Panc1 (cell line): ENCODE measurements around the gene AAK1. TPM values are rescaled to one million over a fixed set of nuclear protein-coding genes. Genes with fewer than 3 reads are reported as not detected.

ENCODE experiments used
- ATAC-seq: fragments of 200-7000 bp; cut with Tn5 transposase; 2 replicates; pipeline ENCODE4 v1.9.1; 2020; ENCODE audit warnings: mild to moderate bottlenecking, moderate library complexity
- BruUV-seq: library from RNA; stranded (reverse); fragments of 400-500 nt; replicated peaks from 2 replicates; lab custom pipeline; 2021; lab: Mats Ljungman, UMichigan
- CTCF ChIA-PET: fragments of 300-600 bp; sonication (Branson Sonifier 250); formaldehyde crosslinking; loops from one replicate; lab custom pipeline; 2022; ENCODE audit warnings: antibody characterized with exemption; lab: Charles Lee
- POLR2A ChIA-PET: fragments of 300-600 bp; sonication (Branson Sonifier 250); formaldehyde crosslinking; loops from one replicate; lab custom pipeline; 2022; ENCODE audit warnings: antibody characterized with exemption; lab: Charles Lee
- DNase-seq: peaks from one replicate; pipeline ENCODE4 v3.0.0-alpha.2; 2010; ENCODE audit warnings: low read depth, low spot score
- H3K27ac ChIP-seq: 2 replicates; pipeline ENCODE4 v1.5.1; 2011; ENCODE audit warnings: mild to moderate bottlenecking, low read length, inconsistent platforms
- H3K27me3 ChIP-seq: fragments of 200-500 bp; sonication (Bioruptor generic); 2 replicates; pipeline ENCODE4 v1.6.0; 2014; ENCODE audit warnings: low read length, inconsistent platforms; ENCODE audit not compliant: control insufficient read depth, insufficient read depth
- H3K36me3 ChIP-seq: fragments of 200-500 bp; sonication (Bioruptor generic); 2 replicates; pipeline ENCODE4 v1.5.1; 2014; ENCODE audit warnings: inconsistent platforms, mild to moderate bottlenecking, low read length, moderate library complexity; ENCODE audit not compliant: control insufficient read depth, insufficient read depth
- H3K4me1 ChIP-seq: 2 replicates; pipeline ENCODE4 v1.5.1; 2011; ENCODE audit warnings: inconsistent platforms, mild to moderate bottlenecking, low read length, moderate library complexity; ENCODE audit not compliant: control insufficient read depth, insufficient read depth
- H3K4me3 ChIP-seq, 2 experiments: 2 replicates each; pipeline ENCODE4 v1.5.1; 2011 to 2012; ENCODE audit warnings: low read depth in 2 of 2, low read length in 2 of 2, mild to moderate bottlenecking in 2 of 2, inconsistent platforms in 1 of 2, moderate library complexity in 1 of 2
- H3K9me3 ChIP-seq: fragments of 200-500 bp; sonication (Bioruptor generic); 2 replicates; pipeline ENCODE4 v1.5.1; 2014; ENCODE audit warnings: low read depth, mild to moderate bottlenecking, inconsistent platforms, low read length, moderate library complexity; ENCODE audit not compliant: control insufficient read depth, insufficient read depth
- CTCF ChIP-seq: fragments of 450-650 bp; IDR thresholded peaks from 2 replicates; pipeline ENCODE4 v1.5.1; 2017; ENCODE audit warnings: mild to moderate bottlenecking
- POLR2AphosphoS5 ChIP-seq: IDR thresholded peaks from 2 replicates; pipeline ENCODE4 v1.6.1; 2012; ENCODE audit warnings: mild to moderate bottlenecking, low read depth, low read length, moderate library complexity
- SIN3A ChIP-seq: IDR thresholded peaks from 2 replicates; pipeline ENCODE4 v1.6.1; 2012; ENCODE audit warnings: low read depth, mild to moderate bottlenecking, low read length, moderate library complexity, borderline replicate concordance; ENCODE audit not compliant: insufficient read depth
- TCF7L2 ChIP-seq: IDR thresholded peaks from 2 replicates; pipeline ENCODE4 v1.6.1; 2011; ENCODE audit warnings: mild to moderate bottlenecking, low read depth, low read length, inconsistent platforms
- in situ Hi-C: cut with HindIII; loops from 2 replicates; pipeline ENCODE4 v1.10.0; 2016; ENCODE audit warnings: low sequenced_read_pairs, low pct_unique_long_range_greater_than_20kb
- intact Hi-C: fragments of 100-400 bp; cut with micrococcal nuclease; formaldehyde crosslinking; loops from one replicate; pipeline ENCODE4 v1.10.0; 2022; ENCODE audit not compliant: unreplicated experiment
- total RNA-seq: library from RNA; stranded (reverse); gene quantifications from one replicate; pipeline ENCODE4 v1.2.1, GENCODE V29; 2021; ENCODE audit not compliant: unreplicated experiment
- TF ChIP-seq, protein P1 (sequence below), 2 experiments: IDR thresholded peaks; 2 replicates each; pipeline ENCODE4 v1.6.1; 2011 to 2012; ENCODE audit warnings: low read depth in 2 of 2, control low read depth in 1 of 2, low read length in 1 of 2, mild to moderate bottlenecking in 1 of 2, moderate library complexity in 1 of 2; ENCODE audit not compliant: insufficient read depth in 1 of 2

The AAK1 gene
- total RNA-seq, 1 experiment from 2014 or later: 123 TPM

DNA sequence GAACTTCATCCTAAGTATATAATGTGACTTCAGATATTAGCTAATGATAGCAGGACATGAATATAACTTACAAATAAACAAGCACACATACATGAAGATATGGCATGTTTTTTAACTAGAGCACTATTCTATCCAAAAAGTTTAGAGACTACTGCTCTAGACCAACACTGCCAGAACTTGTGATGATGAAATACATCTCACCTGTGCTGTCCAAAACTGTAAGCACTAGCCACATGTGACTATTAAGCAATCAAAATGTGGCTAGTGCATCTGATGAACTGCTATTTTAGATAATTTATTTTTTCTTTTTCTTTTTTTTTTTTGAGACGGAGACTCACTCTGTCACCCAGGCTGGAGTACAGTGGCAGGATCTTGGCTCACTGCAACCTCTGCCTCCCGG lies 7.1 kb downstream of the AAK1 start:
- Histone ChIP-seq H3K27me3 (no peaks in the 10 kb centered on the region), H3K4me3 (no peak overlapping the region), H3K9me3 (no peaks in the 10 kb centered on the region), H3K4me1 (peaks cover 29% of the 10 kb centered on the region), H3K36me3 (0 out of 2 replicates have a peak, but pooled peaks cover 5% of the 10 kb centered on the region), H3K27ac (no peak overlapping the region)
- intact Hi-C loops: loop anchor here (10.0 kb wide), 1 partner anchor 72 kb away; no protein-coding TSS in a partner anchor
- no TSS peak for BruUV-seq
- in situ Hi-C loops: no loop called here
- ATAC-seq (no peak), DNase-seq (no peak)
- POLR2A ChIA-PET: no interaction called here
- CTCF ChIA-PET: no interaction called here
- TF ChIP-seq POLR2AphosphoS5 (no peak), SIN3A (no peak), CTCF (no peak), TCF7L2 (no peak)
- TF ChIP-seq, protein P1, sequence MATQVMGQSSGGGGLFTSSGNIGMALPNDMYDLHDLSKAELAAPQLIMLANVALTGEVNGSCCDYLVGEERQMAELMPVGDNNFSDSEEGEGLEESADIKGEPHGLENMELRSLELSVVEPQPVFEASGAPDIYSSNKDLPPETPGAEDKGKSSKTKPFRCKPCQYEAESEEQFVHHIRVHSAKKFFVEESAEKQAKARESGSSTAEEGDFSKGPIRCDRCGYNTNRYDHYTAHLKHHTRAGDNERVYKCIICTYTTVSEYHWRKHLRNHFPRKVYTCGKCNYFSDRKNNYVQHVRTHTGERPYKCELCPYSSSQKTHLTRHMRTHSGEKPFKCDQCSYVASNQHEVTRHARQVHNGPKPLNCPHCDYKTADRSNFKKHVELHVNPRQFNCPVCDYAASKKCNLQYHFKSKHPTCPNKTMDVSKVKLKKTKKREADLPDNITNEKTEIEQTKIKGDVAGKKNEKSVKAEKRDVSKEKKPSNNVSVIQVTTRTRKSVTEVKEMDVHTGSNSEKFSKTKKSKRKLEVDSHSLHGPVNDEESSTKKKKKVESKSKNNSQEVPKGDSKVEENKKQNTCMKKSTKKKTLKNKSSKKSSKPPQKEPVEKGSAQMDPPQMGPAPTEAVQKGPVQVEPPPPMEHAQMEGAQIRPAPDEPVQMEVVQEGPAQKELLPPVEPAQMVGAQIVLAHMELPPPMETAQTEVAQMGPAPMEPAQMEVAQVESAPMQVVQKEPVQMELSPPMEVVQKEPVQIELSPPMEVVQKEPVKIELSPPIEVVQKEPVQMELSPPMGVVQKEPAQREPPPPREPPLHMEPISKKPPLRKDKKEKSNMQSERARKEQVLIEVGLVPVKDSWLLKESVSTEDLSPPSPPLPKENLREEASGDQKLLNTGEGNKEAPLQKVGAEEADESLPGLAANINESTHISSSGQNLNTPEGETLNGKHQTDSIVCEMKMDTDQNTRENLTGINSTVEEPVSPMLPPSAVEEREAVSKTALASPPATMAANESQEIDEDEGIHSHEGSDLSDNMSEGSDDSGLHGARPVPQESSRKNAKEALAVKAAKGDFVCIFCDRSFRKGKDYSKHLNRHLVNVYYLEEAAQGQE (IDR thresholded peaks at IDR 0.05; ENCODE audit: insufficient read depth in 1 of 2, low read depth in 2 of 2, low read length in 1 of 2): no peak

DNA sequence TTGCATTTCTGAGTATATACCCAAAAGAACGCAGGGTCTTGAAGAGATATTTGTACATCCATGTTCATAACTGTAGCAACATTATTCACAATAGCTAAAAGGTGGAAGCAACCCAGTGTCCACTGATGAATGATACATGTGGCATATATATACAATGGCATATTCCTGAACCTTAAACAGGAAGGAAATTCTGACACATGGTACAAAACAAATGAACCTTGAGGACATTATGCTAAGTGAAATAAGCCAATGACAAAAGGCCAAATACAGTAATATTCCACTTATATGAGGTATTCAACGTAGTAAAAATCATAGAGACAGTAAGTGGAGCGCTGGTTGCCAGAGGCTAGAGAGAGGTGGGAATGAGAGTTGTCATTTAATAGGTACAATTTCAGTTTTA lies 8.1 kb downstream of the AAK1 start:
- no peak overlapping the region for H3K27ac ChIP-seq
- in situ Hi-C loops (no loop called here), intact Hi-C loops (loop anchor here (10.0 kb wide), 1 partner anchor 71 kb away; no protein-coding TSS in a partner anchor)
- no peak for ATAC-seq
- no peaks in the 10 kb centered on the region for H3K9me3 ChIP-seq
- no peak overlapping the region for H3K4me3 ChIP-seq
- TF ChIP-seq, protein P1 (IDR thresholded peaks at IDR 0.05; ENCODE audit: insufficient read depth in 1 of 2, low read depth in 2 of 2, low read length in 1 of 2): no peak
- TF ChIP-seq CTCF (no peak), SIN3A (no peak), POLR2AphosphoS5 (no peak), TCF7L2 (no peak)
- ChIA-PET CTCF (no interaction called here), POLR2A (no interaction called here)
- H3K4me1 ChIP-seq: peaks cover 22% of the 10 kb centered on the region
- H3K27me3 ChIP-seq: no peaks in the 10 kb centered on the region
- no TSS peak for BruUV-seq
- no peak for DNase-seq
- H3K36me3 ChIP-seq: 0 out of 2 replicates have a peak, but pooled peaks cover 5% of the 10 kb centered on the region
